Measurements from ENCODE around the gene BST1.

Gene BST1

GRCh38 chr4:15682242-15683142 lies 20.4 kb upstream of the BST1 start:
- TF ChIP-seq FOXM1 (IDR thresholded peaks at IDR 0.05; ENCODE audit: borderline replicate concordance, low read depth) (no peak), TAF1 (IDR thresholded peaks at IDR 0.05; ENCODE audit: low read depth) (no peak), RAD21 (IDR thresholded peaks at IDR 0.05; ENCODE audit: low read depth) (no peak), ZBTB7A (IDR thresholded peaks at IDR 0.05; ENCODE audit: low read depth) (no peak), TCF12 (IDR thresholded peaks at IDR 0.05; ENCODE audit: low read depth) (no peak)
- TF ChIP-seq, protein P1, sequence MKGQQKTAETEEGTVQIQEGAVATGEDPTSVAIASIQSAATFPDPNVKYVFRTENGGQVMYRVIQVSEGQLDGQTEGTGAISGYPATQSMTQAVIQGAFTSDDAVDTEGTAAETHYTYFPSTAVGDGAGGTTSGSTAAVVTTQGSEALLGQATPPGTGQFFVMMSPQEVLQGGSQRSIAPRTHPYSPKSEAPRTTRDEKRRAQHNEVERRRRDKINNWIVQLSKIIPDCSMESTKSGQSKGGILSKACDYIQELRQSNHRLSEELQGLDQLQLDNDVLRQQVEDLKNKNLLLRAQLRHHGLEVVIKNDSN (IDR thresholded peaks at IDR 0.05), result no peak

DNA sequence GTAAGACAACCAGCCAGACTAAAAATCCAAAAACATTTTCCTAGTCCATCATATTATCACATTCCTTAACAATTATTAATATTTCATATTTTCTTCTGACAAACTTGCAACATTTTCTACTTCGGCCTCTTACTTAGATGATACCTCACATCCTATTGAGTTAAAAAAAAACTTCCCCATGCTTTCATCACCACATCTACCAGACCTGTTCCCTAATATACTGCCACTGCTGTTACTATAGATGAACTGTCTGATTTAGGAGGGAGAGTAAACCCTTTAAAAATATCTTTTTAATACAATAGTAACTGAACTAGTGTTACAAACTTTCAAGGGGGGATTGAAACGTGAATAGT lies 19.7 kb upstream of the BST1 start:
- TF ChIP-seq, protein P2, sequence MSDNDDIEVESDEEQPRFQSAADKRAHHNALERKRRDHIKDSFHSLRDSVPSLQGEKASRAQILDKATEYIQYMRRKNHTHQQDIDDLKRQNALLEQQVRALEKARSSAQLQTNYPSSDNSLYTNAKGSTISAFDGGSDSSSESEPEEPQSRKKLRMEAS (IDR thresholded peaks at IDR 0.05), result no peak
- TF ChIP-seq NFIC (IDR thresholded peaks at IDR 0.05) (no peak), EP300 (IDR thresholded peaks at IDR 0.05; ENCODE audit: borderline replicate concordance) (no peak), RAD21 (IDR thresholded peaks at IDR 0.05; ENCODE audit: low read depth) (no peak), TEAD4 (IDR thresholded peaks at IDR 0.05) (no peak)
- TF ChIP-seq, protein P1 (IDR thresholded peaks at IDR 0.05), result no peak

- TF ChIP-seq REST (IDR thresholded peaks at IDR 0.05; ENCODE audit: low read depth) (no peak), RAD21 (IDR thresholded peaks at IDR 0.05; ENCODE audit: low read depth) (no peak), EP300 (IDR thresholded peaks at IDR 0.05; ENCODE audit: borderline replicate concordance) (no peak), YY1 (IDR thresholded peaks at IDR 0.05; ENCODE audit: low read depth) (no peak), CREB1 (IDR thresholded peaks at IDR 0.05; ENCODE audit: low read depth) (no peak), TCF12 (IDR thresholded peaks at IDR 0.05; ENCODE audit: low read depth) (no peak), CEBPB (IDR thresholded peaks at IDR 0.05) (no peak)
Observed at GRCh38 chr4:15684498-15684897, 18.4 kb upstream of the BST1 start.

GRCh38 chr4:15688051-15688450 lies 14.8 kb upstream of the BST1 start:
- TF ChIP-seq, protein P2 (IDR thresholded peaks at IDR 0.05), result no peak
- TF ChIP-seq CREB1 (IDR thresholded peaks at IDR 0.05; ENCODE audit: low read depth) (no peak), EP300 (IDR thresholded peaks at IDR 0.05; ENCODE audit: borderline replicate concordance) (no peak), REST (IDR thresholded peaks at IDR 0.05; ENCODE audit: low read depth) (no peak), YY1 (IDR thresholded peaks at IDR 0.05; ENCODE audit: low read depth) (no peak), EGR1 (IDR thresholded peaks at IDR 0.05) (no peak), CEBPB (IDR thresholded peaks at IDR 0.05) (no peak), NFIC (IDR thresholded peaks at IDR 0.05) (no peak), TEAD4 (IDR thresholded peaks at IDR 0.05) (no peak), FOXM1 (IDR thresholded peaks at IDR 0.05; ENCODE audit: borderline replicate concordance, low read depth) (no peak), RAD21 (IDR thresholded peaks at IDR 0.05; ENCODE audit: low read depth) (no peak), TCF12 (IDR thresholded peaks at IDR 0.05; ENCODE audit: low read depth) (no peak)
- TF ChIP-seq, protein P1 (IDR thresholded peaks at IDR 0.05), result no peak

- TF ChIP-seq FOXM1 (IDR thresholded peaks at IDR 0.05; ENCODE audit: borderline replicate concordance, low read depth), result no peak
- TF ChIP-seq REST (IDR thresholded peaks at IDR 0.05; ENCODE audit: low read depth), result no peak
- no peak for TF ChIP-seq EGR1 (IDR thresholded peaks at IDR 0.05)
- no peak for TF ChIP-seq TEAD4 (IDR thresholded peaks at IDR 0.05)
- no peak for TF ChIP-seq TAF1 (IDR thresholded peaks at IDR 0.05; ENCODE audit: low read depth)
- no peak for TF ChIP-seq CREB1 (IDR thresholded peaks at IDR 0.05; ENCODE audit: low read depth)
- no peak for TF ChIP-seq ZBTB7A (IDR thresholded peaks at IDR 0.05; ENCODE audit: low read depth)
- TF ChIP-seq YY1 (IDR thresholded peaks at IDR 0.05; ENCODE audit: low read depth), result no peak
Observed at GRCh38 chr4:15689540-15689939, 13.3 kb upstream of the BST1 start.
